ENCODE measurements around the gene RPL23.

RPL23 gene

GRCh38 chr17:38888842-38889241 is 35.3 kb upstream of the RPL23 start:
- TF ChIP-seq SPI1 (IDR thresholded peaks at IDR 0.05; ENCODE audit: borderline replicate concordance, low read depth) (no peak), POLR2AphosphoS5 (IDR thresholded peaks at IDR 0.05; ENCODE audit: low read depth) (no peak), CTCF (IDR thresholded peaks at IDR 0.05; ENCODE audit: insufficient read depth, low read length) (no peak), REST (IDR thresholded peaks at IDR 0.05; ENCODE audit: insufficient replicate concordance, low read depth) (no peak), GABPA (IDR thresholded peaks at IDR 0.05; ENCODE audit: low read depth) (no peak)
- Histone ChIP-seq H3K4me3 (replicated peaks; ENCODE audit: insufficient read depth, low read length) (no peak overlapping the region), H3K27me3 (ENCODE audit: insufficient read depth, poor library complexity, severe bottlenecking) (no peaks in the 10 kb centered on the region), H3K27ac (replicated peaks) (no peak overlapping the region)
- DNase-seq (ENCODE audit: low read depth in 1 of 2, low spot score in 1 of 2): no peak

- Histone ChIP-seq H3K4me3 (replicated peaks; ENCODE audit: insufficient read depth, low read length) (no peak overlapping the region), H3K27ac (replicated peaks) (no peak overlapping the region), H3K27me3 (ENCODE audit: insufficient read depth, poor library complexity, severe bottlenecking) (no peaks in the 10 kb centered on the region)
- TF ChIP-seq REST (IDR thresholded peaks at IDR 0.05; ENCODE audit: insufficient replicate concordance, low read depth): no peak
- no peak for TF ChIP-seq GABPA (IDR thresholded peaks at IDR 0.05; ENCODE audit: low read depth)
- TF ChIP-seq SPI1 (IDR thresholded peaks at IDR 0.05; ENCODE audit: borderline replicate concordance, low read depth): no peak
- no peak for TF ChIP-seq POLR2AphosphoS5 (IDR thresholded peaks at IDR 0.05; ENCODE audit: low read depth)
- no peak for TF ChIP-seq CTCF (IDR thresholded peaks at IDR 0.05; ENCODE audit: insufficient read depth, low read length)
- DNase-seq (ENCODE audit: low read depth in 1 of 2, low spot score in 1 of 2): no peak
These were observed 33.1 kb upstream of the RPL23 start for GRCh38 chr17:38886643-38887010.

GRCh38 chr17:38885728-38886642 is 32.5 kb upstream of the RPL23 start:
- no peak overlapping the region for H3K27ac ChIP-seq (replicated peaks)
- H3K27me3 ChIP-seq (ENCODE audit: insufficient read depth, poor library complexity, severe bottlenecking): no peaks in the 10 kb centered on the region
- no peak overlapping the region for H3K4me3 ChIP-seq (replicated peaks; ENCODE audit: insufficient read depth, low read length)
- no peak for DNase-seq (ENCODE audit: low read depth in 1 of 2, low spot score in 1 of 2)
- no peak for TF ChIP-seq GABPA (IDR thresholded peaks at IDR 0.05; ENCODE audit: low read depth)
- no peak for TF ChIP-seq CTCF (IDR thresholded peaks at IDR 0.05; ENCODE audit: insufficient read depth, low read length)
- no peak for TF ChIP-seq SPI1 (IDR thresholded peaks at IDR 0.05; ENCODE audit: borderline replicate concordance, low read depth)
- TF ChIP-seq POLR2AphosphoS5 (IDR thresholded peaks at IDR 0.05; ENCODE audit: low read depth): no peak
- no peak for TF ChIP-seq REST (IDR thresholded peaks at IDR 0.05; ENCODE audit: insufficient replicate concordance, low read depth)

Data from HL-60 (cell line).